Lower leg skin (tissue), 4 donors: ENCODE results near the gene OARD1. TPM values are rescaled to one million over a fixed set of nuclear protein-coding genes. Genes with fewer than 3 reads are reported as not detected.

Experiments used
- DNase-seq, 2 donors: peaks; one replicate each; pipeline ENCODE4 v3.0.0-alpha.2; 2019; ENCODE audit warnings: low spot score in 2 of 2
- H3K4me3 ChIP-seq: fragments of 200-600 bp; sonication (generic); 2 replicates; pipeline ENCODE4 v1.5.1; 2017; ENCODE audit warnings: mild to moderate bottlenecking, low read depth; ENCODE audit not compliant: poor library complexity, severe bottlenecking
- POLR2A ChIP-seq, 2 donors: fragments of 450-650 bp; IDR thresholded peaks; one replicate each; pipeline ENCODE4 v1.6.1; 2016 to 2017; ENCODE audit warnings: antibody characterized with exemption in 2 of 2, mild to moderate bottlenecking in 1 of 2, moderate library complexity in 1 of 2
- WGBS, 2 donors: methylation state at CpG; one replicate each; pipeline ENCODE4 v1.1.5; 2018; 5-methylcytosine and 5-hydroxymethylcytosine counted together
- intact Hi-C: fragments of 100-400 bp; cut with DNase I; formaldehyde crosslinking; loops from one replicate; pipeline ENCODE4 v1.15.0; 2023; ENCODE audit warnings: low total_unique reads
- total RNA-seq, 4 donors: library from RNA; depleted of rRNA; stranded (reverse); fragments of >200 nt; gene quantifications; one replicate each; pipeline ENCODE4 v1.1.0, GENCODE V29; 2016
- TF ChIP-seq, protein P1 (sequence below), 3 donors: fragments of 450-650 bp; IDR thresholded peaks; one replicate each; pipeline ENCODE4 v1.5.1; 2016; ENCODE audit warnings: antibody characterized with exemption in 3 of 3, mild to moderate bottlenecking in 3 of 3, moderate library complexity in 2 of 3

The OARD1 gene
- total RNA-seq, 4 donors from 2014 or later: 8.6 to 28.4 (median 18.4) TPM

DNA sequence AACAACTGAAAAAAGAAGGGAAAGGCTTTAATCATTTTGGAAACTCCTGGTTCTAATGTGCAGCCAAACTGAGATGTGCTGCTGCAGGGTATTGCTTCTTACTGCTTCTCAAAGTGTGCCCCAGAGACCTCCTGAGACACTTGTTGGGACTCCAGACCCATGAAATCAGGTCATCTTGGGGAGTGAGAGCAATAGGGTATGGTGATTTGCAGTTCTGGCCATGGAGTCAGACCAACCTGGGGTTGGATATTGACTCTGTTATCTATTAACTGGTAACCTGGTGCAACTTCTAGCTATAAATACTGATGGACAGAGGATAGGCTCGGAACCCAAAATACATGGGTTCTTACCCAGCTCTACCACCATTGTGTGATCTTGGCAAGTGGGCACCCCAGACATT, 26.1 kb downstream of the OARD1 start:
- no peak for DNase-seq
- intact Hi-C loops: no loop called here
- WGBS, 2 donors: 94 to 100% methylated on average over 1 of the region's 1 CpG
- TF ChIP-seq POLR2A (IDR thresholded peaks at IDR 0.05): no peak
- TF ChIP-seq, protein P1, sequence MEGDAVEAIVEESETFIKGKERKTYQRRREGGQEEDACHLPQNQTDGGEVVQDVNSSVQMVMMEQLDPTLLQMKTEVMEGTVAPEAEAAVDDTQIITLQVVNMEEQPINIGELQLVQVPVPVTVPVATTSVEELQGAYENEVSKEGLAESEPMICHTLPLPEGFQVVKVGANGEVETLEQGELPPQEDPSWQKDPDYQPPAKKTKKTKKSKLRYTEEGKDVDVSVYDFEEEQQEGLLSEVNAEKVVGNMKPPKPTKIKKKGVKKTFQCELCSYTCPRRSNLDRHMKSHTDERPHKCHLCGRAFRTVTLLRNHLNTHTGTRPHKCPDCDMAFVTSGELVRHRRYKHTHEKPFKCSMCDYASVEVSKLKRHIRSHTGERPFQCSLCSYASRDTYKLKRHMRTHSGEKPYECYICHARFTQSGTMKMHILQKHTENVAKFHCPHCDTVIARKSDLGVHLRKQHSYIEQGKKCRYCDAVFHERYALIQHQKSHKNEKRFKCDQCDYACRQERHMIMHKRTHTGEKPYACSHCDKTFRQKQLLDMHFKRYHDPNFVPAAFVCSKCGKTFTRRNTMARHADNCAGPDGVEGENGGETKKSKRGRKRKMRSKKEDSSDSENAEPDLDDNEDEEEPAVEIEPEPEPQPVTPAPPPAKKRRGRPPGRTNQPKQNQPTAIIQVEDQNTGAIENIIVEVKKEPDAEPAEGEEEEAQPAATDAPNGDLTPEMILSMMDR (IDR thresholded peaks at IDR 0.05): no peak
- H3K4me3 ChIP-seq: no peak overlapping the region

DNA sequence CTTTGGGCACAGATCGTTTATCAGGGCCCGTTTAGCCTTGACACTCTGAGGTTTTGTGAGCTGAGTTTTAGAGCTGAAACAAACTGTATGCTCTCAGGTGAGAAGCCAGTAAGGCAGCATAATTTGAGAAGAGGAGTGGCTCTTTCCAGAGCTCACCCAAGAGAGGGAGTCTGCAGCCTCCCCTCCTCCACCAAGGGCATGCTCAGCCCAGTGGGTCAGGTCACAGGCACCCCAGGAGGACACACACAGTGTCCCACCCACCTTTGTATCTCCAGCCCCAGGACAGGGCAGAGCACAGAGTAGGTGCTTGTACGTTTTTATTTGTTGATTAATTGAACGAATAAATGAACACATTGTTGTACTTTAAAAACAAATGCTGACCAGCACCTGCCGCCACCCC, 26.5 kb downstream of the OARD1 start:
- DNase-seq: no peak
- intact Hi-C loops: no loop called here
- no peak for TF ChIP-seq POLR2A (IDR thresholded peaks at IDR 0.05)
- TF ChIP-seq, protein P1 (IDR thresholded peaks at IDR 0.05): no peak
- WGBS, 2 donors: 70 to 73% methylated on average over 5 of the region's 5 CpGs
- no peak overlapping the region for H3K4me3 ChIP-seq

DNA sequence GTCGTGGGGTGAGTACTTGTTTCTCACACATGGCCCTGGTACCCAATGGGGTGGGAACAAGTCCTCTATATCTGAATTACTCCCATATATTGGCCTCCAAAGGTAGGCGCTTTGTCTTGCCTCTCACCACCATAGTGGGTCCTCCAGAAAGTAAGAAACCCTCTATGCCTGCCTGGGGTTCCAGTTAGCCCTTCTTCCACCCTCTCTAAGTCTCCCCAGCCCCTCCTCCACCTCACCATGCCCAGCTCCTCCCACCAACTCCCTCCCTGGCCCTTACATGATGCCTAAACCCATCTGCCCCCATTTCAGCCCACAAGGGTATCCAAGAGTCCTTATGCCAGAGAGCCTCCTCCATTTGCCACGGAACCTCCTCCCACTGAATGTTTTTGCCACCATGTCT, 29.0 kb downstream of the OARD1 start:
- DNase-seq: peak in 1 of 2 donors; percentile 21
- TF ChIP-seq POLR2A (IDR thresholded peaks at IDR 0.05): no peak
- TF ChIP-seq, protein P1 (IDR thresholded peaks at IDR 0.05): no peak
- intact Hi-C loops: no loop called here
- WGBS, 2 donors: 92 to 96% methylated on average over 3 of the region's 3 CpGs
- H3K4me3 ChIP-seq: no peak overlapping the region

DNA sequence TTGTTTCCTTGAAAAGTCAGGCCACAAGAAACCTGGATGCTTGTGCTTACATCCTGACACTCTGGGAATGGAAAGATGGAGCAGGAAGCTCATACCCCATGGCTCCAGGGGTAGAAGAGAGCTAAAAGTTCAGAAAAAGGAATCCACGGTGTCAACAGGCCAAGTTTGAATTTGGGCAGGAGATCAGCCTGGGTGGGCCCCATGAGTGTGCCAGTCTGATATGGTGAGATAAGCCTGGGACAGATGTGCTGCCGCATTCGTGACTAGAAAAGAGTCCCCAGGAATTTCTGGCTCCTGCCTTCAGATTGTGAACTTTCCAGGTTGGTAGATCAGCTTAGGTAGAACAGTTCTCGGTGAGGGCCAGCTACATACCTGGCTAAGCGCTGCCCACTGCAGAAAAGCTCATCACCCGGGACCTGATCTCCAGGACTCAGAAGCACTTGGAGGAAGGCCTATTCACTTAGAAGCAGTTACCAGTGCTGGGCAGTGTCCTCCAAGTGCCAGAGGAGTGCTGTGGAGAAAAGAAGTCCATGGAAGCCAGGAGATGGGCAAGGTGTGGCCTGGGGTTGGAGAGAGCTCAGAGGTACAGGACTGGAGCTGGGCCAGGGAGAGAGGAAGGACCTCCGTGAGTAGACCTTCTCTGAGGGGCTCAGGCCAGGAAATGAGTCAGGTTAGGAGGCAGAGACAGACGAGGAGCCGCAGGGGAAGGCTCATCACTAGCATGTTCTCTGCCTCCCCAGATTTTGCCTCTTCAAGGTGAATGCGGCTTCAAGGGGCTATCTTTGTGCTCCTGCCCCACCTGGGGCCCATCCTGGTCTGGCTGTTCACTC, 29.7 kb downstream of the OARD1 start, which contains the start of gene TSPO2:
Gene TSPO2 (plus strand): TSS at position 242 of the 830 bp plus-strand sequence. CDS start 519 bp downstream, at position 761.
- WGBS, 2 donors: 68 to 88% methylated on average over 10 of the region's 10 CpGs
- peak in 1 of 2 donors; percentile 68 for DNase-seq
- no peak for TF ChIP-seq POLR2A (IDR thresholded peaks at IDR 0.05)
- TF ChIP-seq, protein P1 (IDR thresholded peaks at IDR 0.05): no peak
- intact Hi-C loops: no loop called here
- no peak within 1 kb of the TSS for H3K4me3 ChIP-seq

DNA sequence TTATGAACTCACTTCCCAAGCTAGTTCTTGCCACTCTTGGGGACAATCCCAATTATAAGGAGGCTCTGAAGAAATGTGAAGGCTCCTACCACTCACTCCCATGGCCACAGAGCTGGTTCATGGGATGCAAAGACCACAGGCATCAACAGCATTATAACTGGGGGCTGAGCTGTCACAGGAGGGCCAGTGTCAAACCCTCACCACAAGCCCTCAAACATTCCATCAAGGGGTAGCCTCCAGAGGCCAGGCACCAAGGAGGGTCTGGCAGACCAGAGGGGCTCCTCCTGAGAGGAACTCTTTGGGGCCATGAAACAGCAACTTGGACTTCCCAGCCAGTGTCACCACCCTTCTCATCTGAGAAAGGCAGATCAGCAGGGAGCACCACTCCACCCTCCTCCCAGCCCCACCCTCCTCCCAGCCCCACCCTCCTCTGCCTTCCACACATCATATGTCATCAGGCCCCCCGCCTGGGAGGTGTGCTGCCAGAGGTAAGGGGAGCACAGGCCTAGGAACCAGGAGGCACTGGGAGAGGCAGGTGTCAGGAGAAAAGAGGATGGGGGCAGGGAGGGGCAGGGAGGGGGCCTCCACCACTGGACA, 31.1 kb downstream of the OARD1 start:
- intact Hi-C loops: no loop called here
- peak in 1 of 2 donors; percentile 59 for DNase-seq

More for the DNA sequence above, 31.1 kb downstream of the OARD1 start:
- WGBS, 2 donors: 64 to 90% methylated on average over 1 of the region's 1 CpG
- H3K4me3 ChIP-seq: no peak overlapping the region
- TF ChIP-seq, protein P1 (IDR thresholded peaks at IDR 0.05): no peak
- TF ChIP-seq POLR2A (IDR thresholded peaks at IDR 0.05): no peak
